Loucy (cell line): Measurements from ENCODE around the gene COMTD1.
"Not testable (repeated sequence)": the region's sequence is repeated elsewhere in the genome, so short reads cannot be mapped to it uniquely, and the experiment has no call there.

Source experiments
- H2AFZ ChIP-seq: fragments of 200-600 bp; sonication (generic); 2 replicates; pipeline ENCODE4 v1.6.0; 2016; ENCODE audit warnings: antibody characterized with exemption, mild to moderate bottlenecking, low read length, moderate library complexity
- H3F3A ChIP-seq: fragments of 200-600 bp; 2 replicates; pipeline ENCODE4 v1.6.0; 2016; ENCODE audit warnings: antibody characterized with exemption, low read depth, mild to moderate bottlenecking
- H3K27me3 ChIP-seq: fragments of 200-600 bp; sonication (generic); 2 replicates; pipeline ENCODE4 v1.6.1; 2014; ENCODE audit warnings: low read length, mild to moderate bottlenecking; ENCODE audit not compliant: insufficient read depth, poor library complexity, severe bottlenecking
- H3K36me3 ChIP-seq: fragments of 200-600 bp; sonication (generic); 2 replicates; pipeline ENCODE4 v1.6.1; 2016; ENCODE audit warnings: low read length; ENCODE audit not compliant: insufficient read depth
- H3K4me1 ChIP-seq: fragments of 200-600 bp; sonication (generic); 2 replicates; pipeline ENCODE4 v1.5.1; 2014; ENCODE audit warnings: low read length, mild to moderate bottlenecking; ENCODE audit not compliant: insufficient read depth, poor library complexity, severe bottlenecking
- H3K4me2 ChIP-seq: fragments of 200-600 bp; sonication (generic); 2 replicates; pipeline ENCODE4 v1.6.0; 2014; ENCODE audit warnings: antibody characterized with exemption, low read length, low read depth, mild to moderate bottlenecking; ENCODE audit not compliant: poor library complexity, severe bottlenecking
- H3K4me3 ChIP-seq: fragments of 200-600 bp; sonication (generic); 2 replicates; pipeline ENCODE4 v1.5.1; 2014; ENCODE audit warnings: low read length, mild to moderate bottlenecking, mixed read lengths; ENCODE audit not compliant: poor library complexity, severe bottlenecking
- H3K79me2 ChIP-seq: fragments of 200-600 bp; sonication (generic); 2 replicates; pipeline ENCODE4 v1.6.1; 2014; ENCODE audit warnings: low read length; ENCODE audit not compliant: insufficient read depth
- H3K9ac ChIP-seq: fragments of 200-600 bp; sonication (generic); 2 replicates; pipeline ENCODE4 v1.6.0; 2014; ENCODE audit warnings: mild to moderate bottlenecking, low read depth, low read length, moderate library complexity; ENCODE audit not compliant: poor library complexity, severe bottlenecking
- H3K9me2 ChIP-seq: fragments of 200-600 bp; sonication (generic); replicated peaks from 2 replicates; pipeline ENCODE4 v1.6.1; 2016; ENCODE audit warnings: low read depth, low read length, mixed read lengths
- H3K9me3 ChIP-seq: fragments of 200-600 bp; sonication (generic); 2 replicates; pipeline ENCODE4 v1.6.1; 2014; ENCODE audit warnings: mild to moderate bottlenecking, antibody characterized with exemption, low read length, low read depth; ENCODE audit not compliant: insufficient read depth
- H4K20me1 ChIP-seq: fragments of 200-600 bp; sonication (generic); 2 replicates; pipeline ENCODE4 v1.6.0; 2014; ENCODE audit warnings: antibody characterized with exemption, low read length, mild to moderate bottlenecking; ENCODE audit not compliant: insufficient read depth, poor library complexity, severe bottlenecking
- EZH2phosphoT487 ChIP-seq: fragments of 200-600 bp; IDR thresholded peaks from 2 replicates; pipeline ENCODE4 v1.6.1; 2018; ENCODE audit warnings: antibody characterized with exemption, mild to moderate bottlenecking, moderate library complexity, borderline replicate concordance
- TF ChIP-seq, protein P1 (sequence below): fragments of 200-600 bp; sonication (generic); conservative IDR thresholded peaks from 2 replicates; pipeline ENCODE4 v1.5.1; 2014; ENCODE audit warnings: mild to moderate bottlenecking, antibody characterized with exemption, low read length

COMTD1 gene

DNA sequence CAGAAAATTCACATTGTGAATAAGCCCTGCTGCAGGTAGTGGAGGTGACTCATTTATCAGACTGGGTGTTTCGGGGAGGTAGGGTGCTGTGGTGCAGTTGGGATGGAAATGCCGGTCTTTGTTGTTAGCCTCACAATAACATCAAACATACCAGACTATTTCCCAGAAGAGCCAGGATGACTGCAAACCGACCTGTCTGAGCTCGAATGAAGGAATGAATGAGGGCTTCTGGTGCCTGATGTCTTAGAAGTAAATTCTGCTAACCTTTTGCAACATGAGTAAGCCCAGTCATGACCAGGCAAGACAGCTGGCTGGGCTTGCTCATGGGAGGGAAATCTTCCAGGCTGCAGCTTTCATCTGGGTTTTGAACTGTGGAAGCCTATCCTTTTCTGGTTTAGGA, 27.6 kb downstream of the COMTD1 start:
- Histone ChIP-seq H3K4me1 (peaks cover 22% of the 10 kb centered on the region), H3F3A (peaks cover 3% of the 10 kb centered on the region; the same call in 1 of the 2 replicates), H4K20me1 (peaks cover 23% of the 10 kb centered on the region), H3K4me2 (no peak overlapping the region), H3K9ac (no peak overlapping the region), H3K9me2 (no peaks in the 10 kb centered on the region), H3K9me3 (no peaks in the 10 kb centered on the region), H3K27me3 (peaks cover 5% of the 10 kb centered on the region), H3K79me2 (peaks cover 26% of the 10 kb centered on the region), H3K36me3 (peaks cover 4% of the 10 kb centered on the region; the same call in 1 of the 2 replicates), H2AFZ (no peak overlapping the region), H3K4me3 (no peak overlapping the region)
- no peak for TF ChIP-seq EZH2phosphoT487
- TF ChIP-seq, protein P1, sequence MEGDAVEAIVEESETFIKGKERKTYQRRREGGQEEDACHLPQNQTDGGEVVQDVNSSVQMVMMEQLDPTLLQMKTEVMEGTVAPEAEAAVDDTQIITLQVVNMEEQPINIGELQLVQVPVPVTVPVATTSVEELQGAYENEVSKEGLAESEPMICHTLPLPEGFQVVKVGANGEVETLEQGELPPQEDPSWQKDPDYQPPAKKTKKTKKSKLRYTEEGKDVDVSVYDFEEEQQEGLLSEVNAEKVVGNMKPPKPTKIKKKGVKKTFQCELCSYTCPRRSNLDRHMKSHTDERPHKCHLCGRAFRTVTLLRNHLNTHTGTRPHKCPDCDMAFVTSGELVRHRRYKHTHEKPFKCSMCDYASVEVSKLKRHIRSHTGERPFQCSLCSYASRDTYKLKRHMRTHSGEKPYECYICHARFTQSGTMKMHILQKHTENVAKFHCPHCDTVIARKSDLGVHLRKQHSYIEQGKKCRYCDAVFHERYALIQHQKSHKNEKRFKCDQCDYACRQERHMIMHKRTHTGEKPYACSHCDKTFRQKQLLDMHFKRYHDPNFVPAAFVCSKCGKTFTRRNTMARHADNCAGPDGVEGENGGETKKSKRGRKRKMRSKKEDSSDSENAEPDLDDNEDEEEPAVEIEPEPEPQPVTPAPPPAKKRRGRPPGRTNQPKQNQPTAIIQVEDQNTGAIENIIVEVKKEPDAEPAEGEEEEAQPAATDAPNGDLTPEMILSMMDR: no peak

DNA sequence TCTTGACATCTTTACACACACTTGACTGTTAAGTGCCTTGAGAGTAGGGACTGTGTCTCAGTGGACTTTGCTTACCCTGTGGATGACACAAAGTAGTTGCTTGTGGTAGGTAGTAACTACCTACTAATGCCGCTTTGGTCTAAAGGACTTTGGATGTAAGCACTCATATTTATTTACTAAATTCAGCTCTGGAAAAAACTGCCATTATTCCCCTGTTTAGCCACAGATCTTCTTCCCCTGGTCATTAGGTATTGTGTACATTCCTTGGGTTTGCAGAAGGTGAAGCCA, 28.0 kb downstream of the COMTD1 start:
- no peak overlapping the region for H2AFZ ChIP-seq
- no peak overlapping the region for H3K9ac ChIP-seq
- H3K4me1 ChIP-seq: peaks cover 19% of the 10 kb centered on the region
- no peaks in the 10 kb centered on the region for H3K9me3 ChIP-seq
- no peak overlapping the region for H3K4me3 ChIP-seq
- H3K79me2 ChIP-seq: peaks cover 22% of the 10 kb centered on the region
- 0 out of 2 replicates have a peak, but pooled peaks cover under 1% of the 10 kb centered on the region for H3K36me3 ChIP-seq
- peaks cover 3% of the 10 kb centered on the region; the same call in 1 of the 2 replicates for H3F3A ChIP-seq
- peaks cover 20% of the 10 kb centered on the region for H4K20me1 ChIP-seq
- no peak overlapping the region for H3K4me2 ChIP-seq
- TF ChIP-seq EZH2phosphoT487: no peak
- TF ChIP-seq, protein P1: no peak
- no peaks in the 10 kb centered on the region for H3K9me2 ChIP-seq
- H3K27me3 ChIP-seq: peaks cover 5% of the 10 kb centered on the region

DNA sequence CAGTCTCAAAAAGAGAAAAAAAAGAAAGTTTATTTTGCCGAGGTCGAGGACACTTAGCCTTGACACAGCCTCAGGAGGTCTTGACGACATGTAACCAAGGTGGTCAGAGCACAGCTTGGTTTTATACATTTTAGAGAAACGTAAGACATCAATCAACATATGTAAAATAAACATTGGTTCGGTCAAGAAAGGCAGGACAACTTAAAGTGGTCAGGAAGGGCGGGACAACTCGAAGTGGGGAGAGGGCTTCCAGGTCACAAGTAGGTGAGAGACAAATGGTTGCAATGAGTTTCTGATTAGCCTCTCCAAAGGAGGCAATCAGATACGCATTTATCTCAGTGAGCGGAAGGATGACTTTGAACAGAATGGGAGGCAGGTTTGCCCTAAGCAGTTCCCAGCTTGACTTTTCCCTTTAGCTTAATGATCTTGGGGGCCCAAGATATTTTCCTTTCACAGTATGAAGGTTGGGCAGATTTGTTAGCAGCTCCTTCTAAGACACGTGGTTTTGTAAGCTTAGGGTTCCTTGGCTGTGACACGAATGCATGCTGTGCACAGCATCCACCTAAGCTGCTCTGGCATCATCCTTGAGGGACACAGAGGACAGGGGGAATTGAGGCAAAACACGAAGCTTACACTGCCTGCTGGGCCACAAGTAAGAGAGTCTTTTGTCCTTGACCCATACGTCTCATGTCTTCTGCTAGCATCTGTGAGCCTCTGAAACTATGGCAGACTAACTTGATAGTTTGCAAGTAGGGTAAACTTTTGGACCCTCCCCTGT, 28.5 kb downstream of the COMTD1 start:
- TF ChIP-seq EZH2phosphoT487: no peak
- TF ChIP-seq, protein P1: no peak
- H3K9ac ChIP-seq: no peak overlapping the region

DNA sequence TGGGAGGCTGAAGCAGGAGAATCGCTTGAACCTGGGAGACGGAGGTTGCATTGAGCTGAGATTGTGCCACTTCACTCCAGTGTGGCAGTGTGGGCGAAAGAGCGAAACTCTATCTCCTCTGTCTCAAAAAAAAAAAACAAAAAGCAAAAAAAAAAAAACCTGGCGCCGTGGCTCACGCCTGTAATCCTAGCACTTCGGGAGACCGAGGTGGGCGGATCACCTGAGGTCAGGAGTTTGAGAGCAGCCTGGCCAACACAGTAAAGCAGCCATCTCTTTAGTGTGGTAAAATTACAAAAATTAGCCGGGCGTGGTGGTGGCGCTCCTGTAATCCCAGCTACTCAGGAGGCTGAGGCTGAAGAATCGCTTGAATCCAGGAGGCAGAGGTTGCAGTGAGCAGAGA, 29.1 kb downstream of the COMTD1 start:
- H3K9ac ChIP-seq, H2AFZ ChIP-seq, H3K4me1 ChIP-seq: not testable (repeated sequence)

More for the DNA sequence above, 28.5 kb downstream of the COMTD1 start:
- no peak overlapping the region for H3K4me2 ChIP-seq
- no peaks in the 10 kb centered on the region for H3K9me3 ChIP-seq
- H3K27me3 ChIP-seq: peaks cover 5% of the 10 kb centered on the region
- no peak overlapping the region for H3K4me3 ChIP-seq
- peaks cover 14% of the 10 kb centered on the region for H4K20me1 ChIP-seq
- H3F3A ChIP-seq: peaks cover 3% of the 10 kb centered on the region; the same call in 1 of the 2 replicates
- H3K36me3 ChIP-seq: no peaks in the 10 kb centered on the region
- peaks cover 13% of the 10 kb centered on the region for H3K4me1 ChIP-seq
- H3K9me2 ChIP-seq: no peaks in the 10 kb centered on the region
- no peak overlapping the region for H2AFZ ChIP-seq
- peaks cover 17% of the 10 kb centered on the region for H3K79me2 ChIP-seq

More for the DNA sequence above, 29.1 kb downstream of the COMTD1 start:
- H3K9me2 ChIP-seq, H3F3A ChIP-seq, H3K4me3 ChIP-seq, H3K36me3 ChIP-seq, H4K20me1 ChIP-seq, H3K9me3 ChIP-seq, H3K4me2 ChIP-seq, H3K27me3 ChIP-seq: not testable (repeated sequence)
- peaks cover 11% of the 10 kb centered on the region for H3K79me2 ChIP-seq
